PFSK-1 (cell line): ENCODE data around the gene CDH26.

Experiments used
- POLR2AphosphoS5 ChIP-seq: IDR thresholded peaks from 2 replicates; pipeline ENCODE4 v1.6.1; 2012; ENCODE audit warnings: low read depth, mild to moderate bottlenecking, control low read depth, low read length, moderate library complexity
- SIN3A ChIP-seq: IDR thresholded peaks from 2 replicates; pipeline ENCODE4 v1.6.1; 2012; ENCODE audit warnings: mild to moderate bottlenecking, low read length, moderate library complexity, borderline replicate concordance; ENCODE audit not compliant: insufficient read depth
- TAF1 ChIP-seq: IDR thresholded peaks from 2 replicates; pipeline ENCODE4 v1.6.1; 2012; ENCODE audit warnings: low read length, control low read depth, borderline replicate concordance; ENCODE audit not compliant: insufficient read depth
- TF ChIP-seq, protein P1 (sequence below), 2 experiments: IDR thresholded peaks; 2 replicates each; pipeline versions ENCODE4 v1.6.1 to v1.8.0; 2011 to 2012; ENCODE audit warnings: low read depth in 2 of 2, low read length in 2 of 2, control low read depth in 1 of 2, inconsistent platforms in 1 of 2, mild to moderate bottlenecking in 1 of 2, moderate library complexity in 1 of 2; ENCODE audit not compliant: insufficient read depth in 1 of 2

DNA sequence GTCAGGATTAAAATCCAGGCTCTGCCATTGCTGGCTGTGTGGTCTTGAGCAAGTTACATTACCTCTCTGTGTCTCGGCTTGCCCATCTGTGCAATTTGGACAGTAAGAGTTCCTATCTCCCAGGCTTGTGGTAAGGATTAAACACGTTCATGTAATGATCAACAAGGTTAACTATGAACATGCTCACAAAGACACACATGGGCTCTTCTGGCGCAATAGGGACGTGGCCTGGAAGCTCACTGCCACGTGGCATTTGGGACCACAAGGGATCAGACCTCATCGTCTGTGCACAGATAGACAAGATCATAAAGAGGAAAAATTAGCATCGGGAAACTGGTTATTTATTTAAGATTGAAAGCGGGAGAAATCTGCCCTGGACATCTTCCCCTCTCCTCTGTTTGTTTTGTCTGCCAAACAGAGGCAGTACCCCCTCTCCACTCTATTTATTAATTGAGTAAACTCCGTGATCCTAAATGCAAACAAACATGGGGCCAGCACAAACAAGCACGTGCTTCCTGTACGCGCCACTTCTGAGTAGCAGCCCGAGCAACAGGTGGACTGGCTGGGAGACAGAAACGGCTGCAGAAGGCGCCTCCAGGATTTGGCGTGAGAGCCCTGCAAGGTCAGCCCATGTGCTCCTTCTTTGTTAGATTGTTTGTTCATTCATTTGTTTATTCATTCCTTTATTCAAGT, 95.0 kb downstream of the CDH26 start:
- TF ChIP-seq, protein P1, sequence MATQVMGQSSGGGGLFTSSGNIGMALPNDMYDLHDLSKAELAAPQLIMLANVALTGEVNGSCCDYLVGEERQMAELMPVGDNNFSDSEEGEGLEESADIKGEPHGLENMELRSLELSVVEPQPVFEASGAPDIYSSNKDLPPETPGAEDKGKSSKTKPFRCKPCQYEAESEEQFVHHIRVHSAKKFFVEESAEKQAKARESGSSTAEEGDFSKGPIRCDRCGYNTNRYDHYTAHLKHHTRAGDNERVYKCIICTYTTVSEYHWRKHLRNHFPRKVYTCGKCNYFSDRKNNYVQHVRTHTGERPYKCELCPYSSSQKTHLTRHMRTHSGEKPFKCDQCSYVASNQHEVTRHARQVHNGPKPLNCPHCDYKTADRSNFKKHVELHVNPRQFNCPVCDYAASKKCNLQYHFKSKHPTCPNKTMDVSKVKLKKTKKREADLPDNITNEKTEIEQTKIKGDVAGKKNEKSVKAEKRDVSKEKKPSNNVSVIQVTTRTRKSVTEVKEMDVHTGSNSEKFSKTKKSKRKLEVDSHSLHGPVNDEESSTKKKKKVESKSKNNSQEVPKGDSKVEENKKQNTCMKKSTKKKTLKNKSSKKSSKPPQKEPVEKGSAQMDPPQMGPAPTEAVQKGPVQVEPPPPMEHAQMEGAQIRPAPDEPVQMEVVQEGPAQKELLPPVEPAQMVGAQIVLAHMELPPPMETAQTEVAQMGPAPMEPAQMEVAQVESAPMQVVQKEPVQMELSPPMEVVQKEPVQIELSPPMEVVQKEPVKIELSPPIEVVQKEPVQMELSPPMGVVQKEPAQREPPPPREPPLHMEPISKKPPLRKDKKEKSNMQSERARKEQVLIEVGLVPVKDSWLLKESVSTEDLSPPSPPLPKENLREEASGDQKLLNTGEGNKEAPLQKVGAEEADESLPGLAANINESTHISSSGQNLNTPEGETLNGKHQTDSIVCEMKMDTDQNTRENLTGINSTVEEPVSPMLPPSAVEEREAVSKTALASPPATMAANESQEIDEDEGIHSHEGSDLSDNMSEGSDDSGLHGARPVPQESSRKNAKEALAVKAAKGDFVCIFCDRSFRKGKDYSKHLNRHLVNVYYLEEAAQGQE (IDR thresholded peaks at IDR 0.05; ENCODE audit: insufficient read depth in 1 of 2, low read depth in 2 of 2, low read length in 2 of 2): no peak
- no peak for TF ChIP-seq TAF1
- TF ChIP-seq POLR2AphosphoS5: no peak
- TF ChIP-seq SIN3A: no peak
